HG03565 (cell line): ENCODE data around the gene MBNL1.
A peak's percentile ranks its signal among the peaks of the same experiment; 100 is the strongest.
"Not testable (repeated sequence)": the region's sequence is repeated elsewhere in the genome, so short reads cannot be mapped to it uniquely, and the experiment has no call there.

Experiments used
- ATAC-seq: cut with Tn5 transposase; IDR thresholded peaks from one replicate; pipeline ENCODE4 v1.9.1; 2021; ENCODE audit warnings: mild to moderate bottlenecking, moderate library complexity; ENCODE audit not compliant: unreplicated experiment

MBNL1 gene

GRCh38 chr3:152396867-152397266 is 128.1 kb downstream of the MBNL1 start:
- ATAC-seq: no peak

- not testable (repeated sequence) for ATAC-seq
Observed at GRCh38 chr3:152397348-152397747, 128.6 kb downstream of the MBNL1 start.

DNA sequence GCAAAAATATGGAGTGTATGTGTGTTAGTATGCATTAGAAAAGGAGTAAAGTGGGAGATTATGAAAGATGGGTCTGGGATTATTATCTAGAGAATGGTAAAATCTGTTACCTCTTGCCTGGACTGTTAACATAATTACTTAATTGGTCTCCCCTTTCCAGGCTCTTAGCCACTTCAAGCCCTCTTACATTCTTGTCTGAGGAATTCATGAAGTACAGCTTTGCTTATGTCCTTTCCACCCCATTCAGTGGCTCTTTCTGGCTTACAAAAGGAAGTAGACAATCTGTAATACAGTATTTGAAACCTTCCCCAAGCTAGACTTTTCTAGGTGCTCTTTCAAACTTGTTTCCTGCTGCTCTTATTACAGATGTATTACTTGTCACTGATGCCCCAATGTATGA is 129.8 kb downstream of the MBNL1 start:
- no peak for ATAC-seq

- no peak for ATAC-seq
Observed at GRCh38 chr3:152399374-152399773, 130.6 kb downstream of the MBNL1 start.

DNA sequence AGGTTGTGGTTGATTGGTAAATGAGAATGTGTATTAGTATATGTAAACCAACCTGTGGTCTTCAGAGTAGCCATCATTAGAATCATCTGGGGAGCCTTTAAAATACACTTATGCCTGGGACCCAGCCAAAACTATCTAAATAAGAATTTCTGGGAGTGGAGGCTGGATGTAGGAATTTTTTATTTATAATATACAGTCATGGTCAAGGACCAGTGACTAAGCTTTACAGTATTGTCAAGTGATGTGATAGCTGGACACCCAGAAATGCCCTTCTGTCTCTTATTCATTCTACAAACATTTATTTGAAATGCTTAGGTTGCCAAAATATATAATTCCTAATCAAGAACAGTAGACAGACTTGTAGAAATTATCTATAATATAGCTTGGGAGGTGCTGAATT is 132.2 kb downstream of the MBNL1 start:
- ATAC-seq: no peak

DNA sequence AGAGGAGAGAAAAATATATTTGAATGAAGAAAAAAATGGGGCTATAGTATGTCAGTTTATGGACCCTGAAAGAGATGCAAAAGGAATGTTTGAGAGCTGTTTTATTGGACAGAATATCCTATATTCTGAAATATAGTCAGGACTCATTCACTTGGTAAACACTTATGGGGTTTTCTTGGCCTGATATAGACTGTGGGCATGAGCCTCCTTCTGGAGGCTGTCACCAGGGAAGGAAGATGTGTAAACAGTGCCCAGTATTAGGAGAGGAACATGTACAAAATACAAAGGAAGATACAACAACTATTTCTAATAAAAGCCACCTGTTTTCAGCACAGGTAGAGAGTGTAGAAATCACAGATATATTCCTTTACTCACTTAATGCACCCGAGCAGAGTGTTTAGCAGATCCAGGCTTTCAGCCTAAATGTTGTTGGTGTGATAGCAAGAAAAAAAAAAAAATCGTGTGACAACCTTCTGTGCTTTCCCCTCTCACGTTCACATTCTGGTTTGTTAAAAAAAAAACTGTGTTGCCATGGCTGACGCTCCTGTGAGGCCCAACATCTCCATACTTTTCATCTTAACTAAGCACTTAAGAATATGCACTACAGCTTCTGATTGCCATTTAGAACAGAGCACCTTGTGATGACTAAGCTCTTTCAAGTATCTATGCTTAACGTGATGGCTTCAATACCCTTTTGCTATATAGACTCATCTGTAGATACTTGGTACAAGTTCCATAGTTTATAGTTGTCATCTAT is 134.1 kb downstream of the MBNL1 start:
- ATAC-seq: peak; percentile 32

DNA sequence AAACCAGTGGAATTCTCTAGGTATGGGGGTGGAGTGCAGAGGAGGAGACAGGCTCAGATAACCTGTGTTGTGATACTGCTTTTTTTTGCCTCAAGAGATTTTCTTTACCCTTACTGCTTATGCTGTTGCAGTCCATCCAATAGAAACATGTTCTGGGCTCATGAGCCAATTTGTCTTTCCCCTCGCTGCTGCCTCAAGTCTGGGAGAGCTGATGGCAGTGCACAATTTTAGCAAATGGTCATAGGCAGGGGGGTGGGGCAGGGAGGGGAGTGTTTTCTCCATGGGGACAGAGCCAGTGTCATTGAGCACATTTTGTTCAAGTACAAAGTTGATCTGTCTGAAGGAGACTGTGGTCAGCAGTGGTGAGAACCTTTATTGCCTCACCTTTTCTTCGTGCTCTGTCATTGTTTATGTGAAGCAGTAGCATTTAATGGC is 134.9 kb downstream of the MBNL1 start:
- no peak for ATAC-seq

GRCh38 chr3:152404976-152405375 is 136.2 kb downstream of the MBNL1 start:
- ATAC-seq: no peak

DNA sequence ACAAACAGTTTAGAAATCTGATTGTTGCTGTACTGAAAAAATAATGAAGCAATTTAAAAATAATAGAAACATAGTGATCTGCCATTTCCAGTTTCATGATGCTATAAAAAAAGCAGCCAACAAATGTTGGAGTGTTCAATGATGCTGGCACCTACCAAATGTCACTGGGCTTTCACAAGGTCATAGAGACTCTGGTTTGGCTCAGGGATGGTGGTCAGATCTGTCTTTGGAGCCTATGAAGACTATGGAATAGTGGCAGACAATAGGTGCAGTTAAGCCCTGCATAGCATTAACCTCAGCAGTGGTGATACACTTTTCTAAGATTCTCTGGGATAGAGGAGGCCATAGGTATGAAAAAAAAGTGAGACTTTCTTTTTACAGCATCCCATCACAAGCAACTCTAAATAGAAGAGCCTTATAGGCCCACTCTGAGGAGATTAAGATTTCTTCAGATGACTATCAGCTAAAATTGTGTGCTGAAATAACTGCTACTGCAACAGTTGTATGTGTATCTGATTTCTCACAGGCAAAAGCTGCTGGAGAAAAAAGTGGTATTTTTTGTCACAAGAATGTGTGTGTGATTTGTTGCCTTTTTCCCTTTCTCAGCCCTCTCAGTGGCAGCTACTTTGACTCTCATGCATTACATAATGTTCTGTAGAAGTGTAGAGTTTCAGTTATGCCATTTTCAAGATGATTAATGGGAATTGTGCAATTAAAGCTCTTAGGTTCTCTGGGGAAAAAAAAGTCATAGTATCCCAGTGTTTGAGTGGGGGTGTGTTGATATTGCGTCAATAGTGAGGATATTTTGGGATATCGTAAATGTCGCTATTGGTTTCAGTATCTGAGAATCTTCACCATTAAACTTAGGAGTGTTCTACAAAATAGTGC is 137.4 kb downstream of the MBNL1 start:
- no peak for ATAC-seq

GRCh38 chr3:152413240-152413639 is 144.5 kb downstream of the MBNL1 start:
- ATAC-seq: no peak

DNA sequence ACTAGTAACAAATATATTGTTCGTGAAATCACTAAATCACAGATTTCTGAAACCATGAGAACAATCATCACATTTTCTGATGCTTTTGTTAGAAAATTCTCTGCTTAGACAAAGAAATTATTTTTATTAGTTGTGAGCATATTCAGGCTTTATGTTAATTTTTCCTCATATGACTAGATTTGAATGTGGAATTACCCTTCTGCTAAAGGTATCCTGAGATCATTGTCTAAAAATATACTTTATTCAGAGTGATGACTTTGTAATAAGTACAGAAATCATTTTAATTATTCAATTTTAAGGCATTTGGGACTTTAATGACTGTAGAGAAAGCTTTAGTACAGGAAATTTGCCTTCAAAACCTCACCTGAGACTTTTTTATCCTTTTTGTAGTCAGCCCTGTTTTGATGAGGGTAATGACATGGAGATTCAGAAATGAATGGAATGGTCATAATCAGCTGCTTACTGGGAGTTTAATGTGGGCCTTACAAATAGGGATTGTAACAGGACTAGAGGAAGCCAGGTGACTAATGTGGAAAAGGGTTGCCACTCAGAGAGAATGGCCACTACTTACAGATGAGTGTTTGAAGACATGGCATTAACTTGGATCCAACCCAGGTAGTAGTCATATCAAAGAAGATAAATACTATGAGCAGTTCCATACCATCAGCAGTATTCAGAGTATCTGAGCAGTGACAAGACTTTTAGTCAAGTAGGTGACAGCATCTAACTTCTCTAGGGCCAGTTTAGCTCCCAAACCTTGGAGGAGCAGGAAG is 148.3 kb downstream of the MBNL1 start:
- no peak for ATAC-seq

- no peak for ATAC-seq
Observed at GRCh38 chr3:152419748-152420147, 151.0 kb downstream of the MBNL1 start.

- no peak for ATAC-seq
Observed at GRCh38 chr3:152421162-152421561, 152.4 kb downstream of the MBNL1 start.

- ATAC-seq: no peak
Observed at GRCh38 chr3:152426393-152426792, 157.7 kb downstream of the MBNL1 start.

DNA sequence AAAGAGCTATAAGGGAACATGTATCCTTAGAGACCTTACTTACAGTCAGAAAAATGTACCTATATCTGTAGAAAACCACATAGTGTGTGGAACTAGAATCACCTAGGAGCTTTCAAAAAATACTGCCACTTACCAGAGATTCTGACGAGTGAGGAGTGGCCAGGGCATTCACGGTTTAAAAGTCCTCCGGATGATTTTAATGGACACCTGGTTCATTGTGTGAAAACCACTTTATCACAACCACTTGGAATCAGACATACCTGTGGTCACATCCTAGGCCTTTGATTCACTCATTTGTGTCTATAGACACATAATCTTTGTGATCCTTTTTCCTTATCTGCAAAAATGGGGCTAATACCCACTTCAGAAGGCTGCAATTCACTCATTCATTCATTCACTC is 159.8 kb downstream of the MBNL1 start:
- no peak for ATAC-seq

DNA sequence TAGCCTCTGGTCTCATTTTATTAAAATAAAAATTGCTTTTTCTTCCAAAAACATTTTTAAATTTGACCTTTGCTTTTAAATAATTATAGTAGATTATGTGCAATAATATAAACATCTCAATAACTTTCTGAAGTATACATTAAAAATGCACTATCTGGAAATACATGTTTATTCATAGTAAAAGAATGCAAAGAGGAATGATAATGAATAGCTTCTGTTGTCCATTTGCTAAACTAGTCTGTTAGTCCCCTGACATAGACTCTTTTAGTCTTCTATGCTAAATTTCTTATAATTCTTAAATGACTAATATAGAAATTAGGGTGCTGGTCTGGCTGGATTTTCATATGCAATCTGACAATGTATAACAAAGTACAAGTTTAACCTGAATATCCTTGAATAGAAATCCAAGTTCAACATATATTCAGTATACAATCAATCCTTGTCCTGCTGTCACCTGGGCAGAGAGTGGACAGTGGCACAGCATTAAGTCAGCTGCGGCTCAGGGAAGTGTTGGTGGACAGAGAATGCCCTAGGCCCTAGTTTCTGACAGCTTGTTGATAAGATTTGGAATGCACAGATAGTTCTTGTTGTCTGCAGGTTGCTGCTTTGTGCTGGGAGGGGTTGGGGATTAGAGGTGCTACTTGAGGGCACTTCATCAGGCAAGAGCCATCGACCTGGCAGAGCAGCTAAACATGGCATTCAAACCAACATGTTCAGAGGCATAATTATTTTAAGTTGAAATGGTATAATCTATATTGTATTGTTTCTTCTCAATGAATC is 161.7 kb downstream of the MBNL1 start:
- ATAC-seq: no peak

GRCh38 chr3:152434142-152434541 is 165.4 kb downstream of the MBNL1 start:
- ATAC-seq: no peak

- ATAC-seq: not testable (repeated sequence)
Observed at GRCh38 chr3:152435210-152435609, 166.5 kb downstream of the MBNL1 start.

DNA sequence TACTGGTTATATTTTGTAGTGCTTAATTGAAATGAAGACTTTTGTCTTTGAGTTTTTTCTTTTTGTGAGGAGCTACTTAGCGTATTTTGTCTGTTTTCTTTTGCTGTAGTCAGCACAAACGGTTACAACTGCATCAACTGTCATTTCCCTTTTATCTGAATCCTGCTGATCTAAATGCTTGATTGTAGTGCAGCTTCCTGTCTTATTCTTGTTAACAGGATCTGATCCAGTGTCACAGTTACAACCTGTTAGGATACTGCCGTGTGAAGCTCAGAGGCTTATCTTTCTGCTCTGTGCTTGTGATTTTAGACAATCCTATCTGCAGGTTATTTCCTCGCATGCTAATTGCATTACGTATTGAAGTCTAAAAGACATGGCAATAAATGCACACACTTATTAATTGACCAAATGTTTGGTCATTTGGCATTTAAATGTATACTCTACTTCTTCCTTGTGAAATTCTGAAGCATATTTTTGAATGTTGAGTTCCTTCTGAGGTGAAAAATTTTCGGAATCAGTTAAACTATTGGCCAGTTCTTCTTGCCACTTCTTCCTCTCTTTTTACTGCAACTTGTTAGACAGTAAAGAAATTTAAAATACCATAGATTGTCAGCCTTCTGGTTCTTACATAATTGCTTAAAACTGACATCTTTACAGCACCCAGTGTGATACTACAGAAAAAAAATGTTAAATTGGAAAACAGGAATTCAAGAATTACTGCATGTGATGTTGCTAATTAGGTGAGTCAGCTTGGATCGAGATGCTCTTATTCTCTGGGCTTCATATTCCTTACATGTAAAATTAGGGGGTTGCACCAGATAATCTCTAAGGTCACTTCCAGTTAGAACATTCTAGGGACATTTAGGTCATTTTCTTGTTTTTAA is 168.2 kb downstream of the MBNL1 start:
- no peak for ATAC-seq

DNA sequence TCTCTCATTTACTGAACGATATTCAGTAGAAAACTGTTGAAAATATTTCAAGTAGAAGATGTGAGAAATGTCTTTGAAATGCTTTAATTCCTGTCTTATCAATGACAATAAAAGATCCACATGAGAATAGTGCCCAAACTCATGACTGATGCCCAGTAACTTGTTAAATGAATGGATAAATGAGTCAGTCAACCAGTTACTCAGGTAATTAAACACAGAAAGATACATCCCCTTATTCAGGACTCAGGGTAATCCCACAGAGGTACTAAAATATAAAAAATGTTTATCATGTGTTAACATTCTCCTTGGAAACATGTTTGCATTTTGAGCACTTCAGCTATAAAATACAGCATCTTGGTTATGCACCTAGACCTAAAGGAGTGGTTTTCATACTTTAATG is 169.5 kb downstream of the MBNL1 start:
- no peak for ATAC-seq
